SU-DHL-6 (cell line): ENCODE results near the gene SOX5.

Source experiments
- H2AFZ ChIP-seq: fragments of 200-600 bp; sonication (generic); 2 replicates; pipeline ENCODE4 v1.6.1; 2014; ENCODE audit warnings: low read depth, mild to moderate bottlenecking, moderate library complexity, mixed read lengths, antibody characterized with exemption, low read length; ENCODE audit not compliant: severe bottlenecking
- H3F3A ChIP-seq: fragments of 200-600 bp; shearing (Covaris generic); 2 replicates; pipeline ENCODE4 v1.6.0; 2016; ENCODE audit warnings: antibody characterized with exemption, mild to moderate bottlenecking; ENCODE audit not compliant: insufficient read depth
- H3K27ac ChIP-seq: fragments of 200-600 bp; sonication (generic); 2 replicates; pipeline ENCODE4 v1.5.1; 2016; ENCODE audit warnings: low read depth, mild to moderate bottlenecking, low read length, moderate library complexity, mixed read lengths
- H3K27me3 ChIP-seq: fragments of 200-600 bp; sonication (generic), shearing (Covaris generic); 2 replicates; pipeline ENCODE4 v1.6.0; 2014; ENCODE audit warnings: mild to moderate bottlenecking, low read length
- H3K36me3 ChIP-seq: fragments of 200-600 bp; sonication (generic); 2 replicates; pipeline ENCODE4 v1.6.1; 2014; ENCODE audit warnings: mild to moderate bottlenecking, low read length, mixed read lengths
- H3K4me2 ChIP-seq: fragments of 300-600, 200-600 bp; shearing (Covaris generic), sonication (generic); 2 replicates; pipeline ENCODE4 v1.6.0; 2014; ENCODE audit warnings: low read length, low read depth, mild to moderate bottlenecking; ENCODE audit not compliant: poor library complexity, severe bottlenecking
- H3K4me3 ChIP-seq: fragments of 200-600 bp; sonication (generic); 2 replicates; pipeline ENCODE4 v1.5.1; 2014; ENCODE audit warnings: antibody characterized with exemption, low read length, mild to moderate bottlenecking, mixed read lengths; ENCODE audit not compliant: insufficient read depth, poor library complexity, severe bottlenecking
- H3K79me2 ChIP-seq: fragments of 200-600 bp; sonication (generic); 2 replicates; pipeline ENCODE4 v1.6.1; 2014; ENCODE audit warnings: mild to moderate bottlenecking, low read length, moderate library complexity; ENCODE audit not compliant: insufficient read depth
- H3K9ac ChIP-seq: fragments of 200-600 bp; sonication (generic); 2 replicates; pipeline ENCODE4 v1.7.0; 2014; ENCODE audit warnings: mild to moderate bottlenecking, low read length
- H3K9me2 ChIP-seq: fragments of 200-600 bp; sonication (generic); replicated peaks from 2 replicates; pipeline ENCODE4 v1.6.1; 2014; ENCODE audit warnings: low read length; ENCODE audit not compliant: insufficient read depth
- H3K9me3 ChIP-seq: fragments of 200-600 bp; sonication (generic); 2 replicates; pipeline ENCODE4 v1.6.1; 2014; ENCODE audit warnings: low read length, mixed read lengths; ENCODE audit not compliant: insufficient read depth
- H4K20me1 ChIP-seq: fragments of 200-600 bp; sonication (generic); 2 replicates; pipeline ENCODE4 v1.6.1; 2014; ENCODE audit warnings: low read depth, mild to moderate bottlenecking, antibody characterized with exemption, low read length, moderate library complexity, mixed read lengths
- CTCF ChIP-seq: fragments of 200-600 bp; sonication (generic); IDR thresholded peaks from one replicate; pipeline ENCODE4 v1.5.1; 2017; ENCODE audit warnings: antibody characterized with exemption, mild to moderate bottlenecking, low read length, moderate library complexity; ENCODE audit not compliant: insufficient read depth, poor library complexity, severe bottlenecking
- EZH2phosphoT487 ChIP-seq: fragments of 200-600 bp; sonication (generic), shearing (Covaris generic); conservative IDR thresholded peaks from 2 replicates; pipeline ENCODE4 v1.6.1; 2018; ENCODE audit warnings: mild to moderate bottlenecking, antibody characterized with exemption, low read length, moderate library complexity, mixed read lengths

SOX5 gene

DNA sequence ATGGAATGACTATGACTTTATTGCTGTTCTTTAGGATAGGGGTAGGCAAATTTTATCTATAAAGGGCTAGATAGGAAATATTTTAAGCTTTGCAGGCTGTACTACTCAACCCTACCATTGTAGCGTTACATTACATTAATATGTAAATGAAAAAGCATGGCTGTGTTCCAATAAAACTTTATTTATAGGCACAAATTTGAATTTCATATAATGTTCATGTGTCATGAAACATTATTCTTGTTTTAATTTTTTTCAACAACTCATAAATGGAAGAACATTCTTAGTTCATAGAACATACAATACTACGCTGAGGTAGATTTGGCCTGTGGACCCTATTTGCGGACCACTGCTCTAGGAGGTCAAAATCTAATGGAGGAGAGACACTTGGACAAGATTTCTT is 133.7 kb downstream of the SOX5 start:
- H3K4me2 ChIP-seq, result no peak overlapping the region
- no peaks in the 10 kb centered on the region for H4K20me1 ChIP-seq
- no peaks in the 10 kb centered on the region for H3K9me2 ChIP-seq
- no peaks in the 10 kb centered on the region for H3K9me3 ChIP-seq
- H3K4me3 ChIP-seq, result no peak overlapping the region
- H3K79me2 ChIP-seq, result no peaks in the 10 kb centered on the region
- H3K27me3 ChIP-seq, result no peaks in the 10 kb centered on the region
- H3K36me3 ChIP-seq, result no peaks in the 10 kb centered on the region
- H2AFZ ChIP-seq, result no peak overlapping the region
- no peak overlapping the region for H3K27ac ChIP-seq
- no peaks in the 10 kb centered on the region for H3F3A ChIP-seq
- TF ChIP-seq EZH2phosphoT487 (no peak), CTCF (no peak)
- H3K9ac ChIP-seq, result no peak overlapping the region

DNA sequence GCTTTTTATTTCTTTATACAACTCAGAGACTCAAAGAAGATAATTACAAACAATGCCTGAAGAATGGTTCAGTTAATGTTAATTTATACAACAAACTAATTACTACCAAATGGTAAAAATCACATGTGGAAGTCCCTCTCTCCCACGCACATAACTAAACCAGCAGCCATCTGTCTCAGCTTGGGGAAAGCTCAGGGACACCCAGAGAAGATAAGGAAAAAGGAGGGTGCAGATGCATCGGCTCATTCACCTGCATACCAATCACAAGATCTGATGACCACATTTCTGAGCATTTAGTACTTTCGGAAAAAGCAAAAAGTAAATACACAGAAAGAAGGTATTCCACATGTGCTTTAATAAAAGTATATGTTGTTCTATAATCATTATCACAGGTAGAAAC is 136.3 kb downstream of the SOX5 start:
- H3K9me2 ChIP-seq, result no peaks in the 10 kb centered on the region
- no peaks in the 10 kb centered on the region for H3K79me2 ChIP-seq

GRCh38 chr12:23810329-23810902 is 139.1 kb downstream of the SOX5 start:
- H3K9me3 ChIP-seq, result no peaks in the 10 kb centered on the region
- no peak overlapping the region for H3K4me2 ChIP-seq
- H3K4me3 ChIP-seq, result no peak overlapping the region
- H4K20me1 ChIP-seq, result no peaks in the 10 kb centered on the region
- H3K79me2 ChIP-seq, result no peaks in the 10 kb centered on the region
- H3K9me2 ChIP-seq, result no peaks in the 10 kb centered on the region
- no peaks in the 10 kb centered on the region for H3F3A ChIP-seq
- no peak overlapping the region for H3K27ac ChIP-seq
- H2AFZ ChIP-seq, result no peak overlapping the region
- H3K36me3 ChIP-seq, result no peaks in the 10 kb centered on the region
- H3K27me3 ChIP-seq, result no peaks in the 10 kb centered on the region
- TF ChIP-seq CTCF (no peak), EZH2phosphoT487 (no peak)
- H3K9ac ChIP-seq, result no peak overlapping the region

More for the DNA sequence above, 136.3 kb downstream of the SOX5 start:
- no peaks in the 10 kb centered on the region for H3K27me3 ChIP-seq
- H3F3A ChIP-seq, result no peaks in the 10 kb centered on the region
- H3K4me2 ChIP-seq, result no peak overlapping the region
- H2AFZ ChIP-seq, result no peak overlapping the region
- H3K36me3 ChIP-seq, result no peaks in the 10 kb centered on the region
- no peak for TF ChIP-seq CTCF
- no peak for TF ChIP-seq EZH2phosphoT487
- no peak overlapping the region for H3K9ac ChIP-seq
- H3K27ac ChIP-seq, result no peak overlapping the region
- no peaks in the 10 kb centered on the region for H3K9me3 ChIP-seq
- H3K4me3 ChIP-seq, result no peak overlapping the region
- no peaks in the 10 kb centered on the region for H4K20me1 ChIP-seq
